Right cardiac atrium (tissue), 5 donors: ENCODE results near the gene CACNA1B. TPM values are rescaled to one million over a fixed set of nuclear protein-coding genes. Genes with fewer than 3 reads are reported as not detected.

ENCODE experiments used
- ATAC-seq, 2 donors: fragments of 200-7000 bp; cut with Tn5 transposase; one replicate each; pipeline versions ENCODE4 v1.8.0 to v1.9.1; 2020; ENCODE audit warnings: moderate library complexity in 2 of 2, mild to moderate bottlenecking in 1 of 2
- DNase-seq, 3 donors: peaks; one replicate each; pipeline ENCODE4 v3.0.0-alpha.2; 2020
- H3K27ac ChIP-seq: one replicate; pipeline ENCODE4 v1.5.1; 2013; ENCODE audit warnings: mild to moderate bottlenecking, low read length, control low read depth, moderate library complexity
- H3K27me3 ChIP-seq: one replicate; pipeline ENCODE4 v1.6.1; 2013; ENCODE audit not compliant: control insufficient read depth, insufficient read depth
- H3K4me1 ChIP-seq: one replicate; pipeline ENCODE4 v1.6.1; 2013; ENCODE audit warnings: low read length; ENCODE audit not compliant: control insufficient read depth, insufficient read depth
- H3K4me3 ChIP-seq: one replicate; pipeline ENCODE4 v1.5.1; 2013; ENCODE audit warnings: low read length, control low read depth
- H3K9me3 ChIP-seq: one replicate; pipeline ENCODE4 v1.6.1; 2013; ENCODE audit warnings: low read length; ENCODE audit not compliant: control insufficient read depth
- WGBS: extraction: QIAGEN DNeasy Blood & Tissue Kit; methylation state at CpG from one replicate; pipeline ENCODE4 v1.1.7; 2013; 5-methylcytosine and 5-hydroxymethylcytosine counted together
- intact Hi-C, 4 donors: fragments of 100-400 bp; cut with DNase I; formaldehyde crosslinking; loops; one replicate each; pipeline versions ENCODE4 v1.11.0 to v1.14.0; 2022 to 2023
- polyA plus RNA-seq: library from polyadenylated mRNA; stranded (reverse); fragments of 200-250 nt; gene quantifications from one replicate; pipeline ENCODE4 v1.2.3, GENCODE V29; 2013
- total RNA-seq, 4 donors: library from RNA; stranded (reverse); fragmentation: NEBNext Ultra II Directional; extraction: Animal tissue kit (Norgen Biotek cat#: 25700); gene quantifications; one replicate each; pipeline ENCODE4 v1.2.1, GENCODE V29; 2021
- donor health status: healthy with polysubstance abuse.
- donor health status: DM: no; HTN: yes; CAD: no.
- donor health status: DM: no; HTN: no; CAD: no.
- donor health status: DM: no; HTN: yes; CAD: no; lungs with severe emphysema.
- donor health status: DM: yes; HTN: yes; CAD: no.

The CACNA1B gene
- total and polyA plus RNA-seq, 5 donors: 0.05 to 0.44 (median 0.09) TPM

GRCh38 chr9:138038244-138038671 lies 160.7 kb downstream of the CACNA1B start:
- ATAC-seq (no peak), DNase-seq (peak in 1 of 3 donors; percentile 7)
- Histone ChIP-seq H3K4me1 (no peaks in the 10 kb centered on the region), H3K27ac (no peak overlapping the region), H3K4me3 (no peak overlapping the region), H3K27me3 (no peaks in the 10 kb centered on the region), H3K9me3 (no peaks in the 10 kb centered on the region)
- WGBS: 11% methylated on average over 7 of the region's 7 CpGs
- intact Hi-C loops: no loop called here

- intact Hi-C loops: no loop called here
- 72% methylated on average over 17 of the region's 17 CpGs for WGBS
- Histone ChIP-seq H3K9me3 (no peaks in the 10 kb centered on the region), H3K4me3 (no peak overlapping the region), H3K4me1 (no peaks in the 10 kb centered on the region), H3K27ac (no peak overlapping the region), H3K27me3 (no peaks in the 10 kb centered on the region)
- ATAC-seq (no peak), DNase-seq (no peak)
These were observed 163.2 kb downstream of the CACNA1B start for GRCh38 chr9:138040446-138041430.

GRCh38 chr9:138042146-138042545 lies 164.6 kb downstream of the CACNA1B start:
- Histone ChIP-seq H3K9me3 (no peaks in the 10 kb centered on the region), H3K4me3 (no peak overlapping the region), H3K27ac (no peak overlapping the region), H3K27me3 (no peaks in the 10 kb centered on the region), H3K4me1 (no peaks in the 10 kb centered on the region)
- intact Hi-C loops: no loop called here
- ATAC-seq: no peak
- no peak for DNase-seq
- 88% methylated on average over 7 of the region's 7 CpGs for WGBS

GRCh38 chr9:138042640-138043039 lies 165.1 kb downstream of the CACNA1B start:
- Histone ChIP-seq H3K27me3 (no peaks in the 10 kb centered on the region), H3K27ac (no peak overlapping the region), H3K4me1 (no peaks in the 10 kb centered on the region), H3K9me3 (no peaks in the 10 kb centered on the region), H3K4me3 (no peak overlapping the region)
- ATAC-seq (no peak), DNase-seq (peak in 1 of 3 donors; percentile 3)
- 62% methylated on average over 8 of the region's 8 CpGs for WGBS
- intact Hi-C loops: no loop called here

- Histone ChIP-seq H3K27me3 (no peaks in the 10 kb centered on the region), H3K4me3 (no peak overlapping the region), H3K27ac (no peak overlapping the region), H3K9me3 (no peaks in the 10 kb centered on the region), H3K4me1 (no peaks in the 10 kb centered on the region)
- 84% methylated on average over 12 of the region's 12 CpGs for WGBS
- DNase-seq (peak in 1 of 3 donors; percentile 2), ATAC-seq (no peak)
- intact Hi-C loops: no loop called here
These were observed 165.5 kb downstream of the CACNA1B start for GRCh38 chr9:138043061-138043410.

GRCh38 chr9:138043411-138044345 lies 166.1 kb downstream of the CACNA1B start:
- no peak for ATAC-seq
- Histone ChIP-seq H3K27me3 (no peaks in the 10 kb centered on the region), H3K9me3 (no peaks in the 10 kb centered on the region), H3K4me3 (no peak overlapping the region), H3K4me1 (no peaks in the 10 kb centered on the region), H3K27ac (no peak overlapping the region)
- 92% methylated on average over 42 of the region's 42 CpGs for WGBS
- DNase-seq: peak in 1 of 3 donors; percentile 25
- intact Hi-C loops: no loop called here

- intact Hi-C loops: no loop called here
- ATAC-seq (no peak), DNase-seq (peak in 1 of 3 donors; percentile 20)
- Histone ChIP-seq H3K4me3 (no peak overlapping the region), H3K4me1 (no peaks in the 10 kb centered on the region), H3K27ac (no peak overlapping the region), H3K9me3 (no peaks in the 10 kb centered on the region), H3K27me3 (no peaks in the 10 kb centered on the region)
- 79% methylated on average over 18 of the region's 18 CpGs for WGBS
These were observed 167.2 kb downstream of the CACNA1B start for GRCh38 chr9:138044485-138045383.

- H3K4me1 ChIP-seq: no peaks in the 10 kb centered on the region
- 79% methylated on average over 28 of the region's 28 CpGs for WGBS
- intact Hi-C loops: no loop called here
- no peak overlapping the region for H3K27ac ChIP-seq
- H3K4me3 ChIP-seq: no peak overlapping the region
- H3K9me3 ChIP-seq: no peaks in the 10 kb centered on the region
- no peak for ATAC-seq
- peak in 1 of 3 donors; percentile 25 for DNase-seq
- no peaks in the 10 kb centered on the region for H3K27me3 ChIP-seq
These were observed 168.2 kb downstream of the CACNA1B start for GRCh38 chr9:138045541-138046490.

GRCh38 chr9:138046641-138047301 lies 169.2 kb downstream of the CACNA1B start:
- peak in 1 of 3 donors; percentile 32 for DNase-seq

More at GRCh38 chr9:138046641-138047301, 169.2 kb downstream of the CACNA1B start:
- no peak overlapping the region for H3K27ac ChIP-seq
- no peak for ATAC-seq
- no peaks in the 10 kb centered on the region for H3K27me3 ChIP-seq
- no peak overlapping the region for H3K4me3 ChIP-seq
- H3K4me1 ChIP-seq: no peaks in the 10 kb centered on the region
- H3K9me3 ChIP-seq: no peaks in the 10 kb centered on the region
- 82% methylated on average over 29 of the region's 29 CpGs for WGBS
- intact Hi-C loops: no loop called here
